Measurements from ENCODE around the gene RAB40C. TPM values are rescaled to one million over a fixed set of nuclear protein-coding genes. Genes with fewer than 3 reads are reported as not detected.

The RAB40C gene, protein sequence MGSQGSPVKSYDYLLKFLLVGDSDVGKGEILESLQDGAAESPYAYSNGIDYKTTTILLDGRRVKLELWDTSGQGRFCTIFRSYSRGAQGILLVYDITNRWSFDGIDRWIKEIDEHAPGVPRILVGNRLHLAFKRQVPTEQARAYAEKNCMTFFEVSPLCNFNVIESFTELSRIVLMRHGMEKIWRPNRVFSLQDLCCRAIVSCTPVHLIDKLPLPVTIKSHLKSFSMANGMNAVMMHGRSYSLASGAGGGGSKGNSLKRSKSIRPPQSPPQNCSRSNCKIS
- 10 to 100 TPM; 17.6 to 29.1 (median 20.6) TPM for total RNA-seq

DNA sequence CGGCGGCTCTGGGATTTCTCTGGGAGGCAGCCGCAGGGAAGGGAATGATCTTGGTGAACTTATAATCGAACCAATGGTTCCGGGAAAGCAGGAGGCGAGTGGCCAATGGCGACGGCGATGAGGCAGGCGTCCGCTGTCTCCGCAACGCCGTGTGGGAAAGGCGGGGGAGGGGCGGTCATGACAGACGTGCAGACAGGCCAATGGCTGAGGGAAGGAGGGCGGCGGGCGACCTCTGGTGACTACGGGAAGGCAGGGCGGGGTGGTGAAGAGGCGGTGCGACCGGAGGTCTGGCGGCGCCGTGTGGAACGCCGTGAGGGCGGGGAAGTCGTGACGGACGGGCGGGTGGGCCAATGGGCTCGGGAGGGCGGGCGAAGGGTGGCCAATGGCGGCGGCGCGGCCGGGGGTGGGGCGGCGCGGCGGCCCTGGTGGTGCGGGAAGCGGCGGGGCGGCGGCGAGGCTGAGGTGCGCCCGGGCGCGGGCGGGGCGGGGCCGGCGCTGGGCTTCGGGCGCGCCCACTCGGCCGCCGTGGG lies at the start of gene RAB40C:
Gene RAB40C, plus strand, starts transcription at position 409 of the 530 bp plus-strand sequence. CDS start 226 bp downstream, outside the sequence.
- peak; percentile 99 to 100 for DNase-seq (ENCODE audit: low spot score in 2 of 2)
- Histone ChIP-seq H3K36me3 (no peaks in the 10 kb centered on the region), H3K9me3 (no peaks in the 10 kb centered on the region), H3K4me1 (peaks cover 9 to 37% of the 10 kb centered on the region in 2 donors), H3K27me3 (no peaks in the 10 kb centered on the region), H3K27ac (peak within 1 kb of the TSS; percentile 97), H3K4me3 (peak within 1 kb of the TSS; percentile 69 to 83 (median 82))
- TF ChIP-seq, protein P1, sequence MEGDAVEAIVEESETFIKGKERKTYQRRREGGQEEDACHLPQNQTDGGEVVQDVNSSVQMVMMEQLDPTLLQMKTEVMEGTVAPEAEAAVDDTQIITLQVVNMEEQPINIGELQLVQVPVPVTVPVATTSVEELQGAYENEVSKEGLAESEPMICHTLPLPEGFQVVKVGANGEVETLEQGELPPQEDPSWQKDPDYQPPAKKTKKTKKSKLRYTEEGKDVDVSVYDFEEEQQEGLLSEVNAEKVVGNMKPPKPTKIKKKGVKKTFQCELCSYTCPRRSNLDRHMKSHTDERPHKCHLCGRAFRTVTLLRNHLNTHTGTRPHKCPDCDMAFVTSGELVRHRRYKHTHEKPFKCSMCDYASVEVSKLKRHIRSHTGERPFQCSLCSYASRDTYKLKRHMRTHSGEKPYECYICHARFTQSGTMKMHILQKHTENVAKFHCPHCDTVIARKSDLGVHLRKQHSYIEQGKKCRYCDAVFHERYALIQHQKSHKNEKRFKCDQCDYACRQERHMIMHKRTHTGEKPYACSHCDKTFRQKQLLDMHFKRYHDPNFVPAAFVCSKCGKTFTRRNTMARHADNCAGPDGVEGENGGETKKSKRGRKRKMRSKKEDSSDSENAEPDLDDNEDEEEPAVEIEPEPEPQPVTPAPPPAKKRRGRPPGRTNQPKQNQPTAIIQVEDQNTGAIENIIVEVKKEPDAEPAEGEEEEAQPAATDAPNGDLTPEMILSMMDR (IDR thresholded peaks at IDR 0.05): peak in 1 of 3 donors; percentile 21
- TF ChIP-seq POLR2A (IDR thresholded peaks at IDR 0.05) (no peak), POLR2AphosphoS5 (IDR thresholded peaks at IDR 0.05) (peak; percentile 15 to 89 (median 81))
- intact Hi-C loops (cut with DNase I; ENCODE audit: low total_unique reads): no loop called here

DNA sequence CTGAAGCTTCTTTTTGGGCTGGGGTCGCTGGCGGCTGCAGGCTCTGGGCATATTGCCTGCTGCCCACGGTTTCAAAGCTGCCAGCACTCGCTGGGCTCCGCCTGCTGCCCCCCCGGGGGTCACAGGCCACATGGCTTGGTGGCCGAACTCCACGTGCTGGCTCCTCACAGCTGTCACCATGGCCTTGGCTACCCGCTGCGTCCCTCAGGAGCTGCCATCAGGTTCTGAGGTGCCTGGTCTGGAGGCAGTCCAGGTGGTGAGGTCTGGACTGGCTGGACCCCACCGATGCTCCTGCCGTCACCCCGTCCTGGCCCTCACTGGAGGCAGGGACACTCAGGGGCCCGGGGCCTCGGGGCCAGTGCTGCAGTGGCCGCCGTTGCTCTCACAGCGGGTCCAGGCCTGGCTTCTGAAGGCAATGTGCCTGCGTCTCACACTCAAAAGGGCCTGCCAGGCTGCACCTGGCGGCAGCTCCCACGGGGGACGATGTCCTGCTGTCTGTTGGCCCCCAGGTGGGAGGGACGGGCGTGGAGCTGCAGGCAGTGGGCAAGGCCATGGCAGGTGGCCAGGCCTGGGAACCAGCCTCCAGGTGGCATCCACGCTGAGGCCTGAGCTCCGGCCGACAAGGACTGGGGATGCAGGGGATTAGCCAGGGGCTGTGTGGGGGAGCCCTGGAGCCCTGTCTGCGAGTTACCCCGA lies 49.1 kb upstream of the RAB40C start:
- TF ChIP-seq, protein P1 (IDR thresholded peaks at IDR 0.05): no peak
- TF ChIP-seq POLR2A (IDR thresholded peaks at IDR 0.05) (no peak), POLR2AphosphoS5 (IDR thresholded peaks at IDR 0.05) (no peak)
- Histone ChIP-seq H3K27ac (no peak overlapping the region), H3K36me3 (no peaks in the 10 kb centered on the region), H3K4me1 (no peaks in the 10 kb centered on the region), H3K27me3 (no peaks in the 10 kb centered on the region), H3K9me3 (no peaks in the 10 kb centered on the region), H3K4me3 (no peak overlapping the region)
- intact Hi-C loops (cut with DNase I; ENCODE audit: low total_unique reads): no loop called here
- DNase-seq (ENCODE audit: low spot score in 2 of 2): no peak

DNA sequence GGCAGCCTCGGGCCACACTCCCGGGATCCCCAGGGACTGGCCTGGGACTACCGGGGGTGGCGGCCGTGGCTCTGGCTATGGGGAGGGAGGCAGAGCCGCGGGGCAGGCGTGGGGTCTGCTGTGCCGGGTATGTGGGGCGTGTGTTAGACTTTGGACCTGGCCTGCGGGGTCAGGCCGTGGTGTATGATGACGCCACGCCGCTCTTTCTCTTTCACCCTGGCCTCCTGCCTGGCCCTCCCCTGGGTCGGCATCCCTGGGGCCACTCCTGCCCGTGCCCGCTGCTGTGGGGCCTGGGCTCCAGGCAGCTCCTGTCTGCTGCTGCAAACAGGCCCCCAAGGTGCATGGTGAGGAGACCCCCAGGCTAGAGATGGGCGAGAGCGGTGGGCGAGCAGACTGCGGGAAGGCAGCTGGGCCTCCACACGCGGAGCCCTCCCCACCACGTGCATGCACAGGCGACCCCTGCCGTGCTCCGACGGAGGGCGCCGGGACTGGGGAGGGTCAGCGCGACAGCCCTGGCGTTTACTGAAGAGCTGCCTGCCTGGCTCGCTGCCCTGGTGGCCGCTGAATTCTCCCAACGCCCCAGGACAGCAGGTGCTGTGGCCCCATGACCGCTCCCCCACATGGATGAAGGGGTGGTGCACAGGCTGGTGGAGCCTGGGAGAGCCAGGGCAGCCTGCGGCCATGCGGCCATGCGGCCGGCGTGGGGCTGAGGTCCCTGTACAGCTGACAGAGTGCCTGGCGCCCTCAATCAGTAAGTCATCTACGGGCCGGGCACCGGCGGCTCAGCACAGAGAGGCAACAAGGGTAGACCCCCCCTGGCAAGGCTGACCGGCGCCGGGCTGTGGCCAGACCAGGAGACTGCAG lies 46.3 kb upstream of the RAB40C start:
- TF ChIP-seq POLR2AphosphoS5 (IDR thresholded peaks at IDR 0.05): no peak
- TF ChIP-seq POLR2A (IDR thresholded peaks at IDR 0.05): no peak
- TF ChIP-seq, protein P1 (IDR thresholded peaks at IDR 0.05): no peak
- intact Hi-C loops (cut with DNase I; ENCODE audit: low total_unique reads): no loop called here
- DNase-seq (ENCODE audit: low spot score in 2 of 2): no peak
- Histone ChIP-seq H3K27ac (no peak overlapping the region), H3K36me3 (no peaks in the 10 kb centered on the region), H3K4me1 (no peaks in the 10 kb centered on the region), H3K27me3 (no peaks in the 10 kb centered on the region), H3K4me3 (no peak overlapping the region), H3K9me3 (no peaks in the 10 kb centered on the region)

DNA sequence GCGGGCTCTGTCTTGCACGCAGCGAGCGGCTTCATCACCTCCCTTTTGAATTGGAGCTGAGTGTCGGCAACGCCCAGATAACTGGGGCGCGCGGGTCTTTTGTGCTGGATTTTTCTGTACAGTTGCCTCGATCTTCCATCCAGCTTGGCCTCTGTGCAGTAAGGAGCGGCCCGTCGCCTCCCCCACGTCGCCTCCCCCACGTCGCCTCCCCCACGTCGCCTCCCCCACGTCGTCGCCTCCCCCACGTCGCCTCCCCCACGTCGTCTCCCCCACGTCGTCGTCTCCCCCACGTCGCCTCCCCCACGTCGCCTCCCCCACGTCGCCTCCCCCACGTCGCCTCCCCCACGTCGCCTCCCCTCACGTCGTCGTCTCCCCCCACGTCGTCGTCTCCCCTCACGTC lies 45.3 kb upstream of the RAB40C start:
- TF ChIP-seq POLR2A (IDR thresholded peaks at IDR 0.05): no peak
- no peak for TF ChIP-seq POLR2AphosphoS5 (IDR thresholded peaks at IDR 0.05)
- TF ChIP-seq, protein P1 (IDR thresholded peaks at IDR 0.05): no peak
- Histone ChIP-seq H3K27ac (no peak overlapping the region), H3K9me3 (no peaks in the 10 kb centered on the region), H3K36me3 (no peaks in the 10 kb centered on the region), H3K4me3 (no peak overlapping the region), H3K27me3 (no peaks in the 10 kb centered on the region), H3K4me1 (no peaks in the 10 kb centered on the region)
- DNase-seq (ENCODE audit: low spot score in 2 of 2): no peak
- intact Hi-C loops (cut with DNase I; ENCODE audit: low total_unique reads): no loop called here
